Measurements from ENCODE around the gene ALX4. TPM values are rescaled to one million over a fixed set of nuclear protein-coding genes. Genes with fewer than 3 reads are reported as not detected.

Gene ALX4
- total RNA-seq, 4 donors from 2014 or later, result 0.09 to 0.32 (median 0.13) TPM; not detected in 1

- no peak for ATAC-seq (ENCODE audit: low FRiP score)
- TF ChIP-seq CTCF (IDR thresholded peaks at IDR 0.05), result no peak
- DNase-seq (ENCODE audit: low spot score), result no peak
Observed at GRCh38 chr11:44351006-44351660, 41.2 kb upstream of the ALX4 start.

DNA sequence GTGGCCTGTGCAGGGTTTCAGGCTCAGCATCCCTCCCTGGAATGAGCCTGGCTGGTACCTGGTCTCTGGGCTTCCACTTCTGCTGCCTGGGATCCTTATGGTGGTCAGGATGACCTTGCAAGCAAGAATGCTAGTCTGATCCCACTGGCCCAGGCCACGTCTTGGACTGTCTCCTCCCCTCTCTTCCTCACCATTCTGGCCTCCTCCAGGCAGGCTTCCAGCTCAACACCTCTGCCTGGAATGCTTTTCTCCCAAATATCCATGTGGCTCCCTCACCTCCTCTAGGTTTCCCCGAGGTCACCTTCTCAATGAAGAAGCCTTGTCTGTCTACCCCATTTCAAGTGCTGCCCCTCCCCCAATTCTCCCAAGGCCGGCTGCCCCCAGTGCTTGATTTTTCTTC, 39.4 kb upstream of the ALX4 start:
- no peak for TF ChIP-seq CTCF (IDR thresholded peaks at IDR 0.05)
- DNase-seq (ENCODE audit: low spot score) (no peak), ATAC-seq (ENCODE audit: low FRiP score) (no peak)

DNA sequence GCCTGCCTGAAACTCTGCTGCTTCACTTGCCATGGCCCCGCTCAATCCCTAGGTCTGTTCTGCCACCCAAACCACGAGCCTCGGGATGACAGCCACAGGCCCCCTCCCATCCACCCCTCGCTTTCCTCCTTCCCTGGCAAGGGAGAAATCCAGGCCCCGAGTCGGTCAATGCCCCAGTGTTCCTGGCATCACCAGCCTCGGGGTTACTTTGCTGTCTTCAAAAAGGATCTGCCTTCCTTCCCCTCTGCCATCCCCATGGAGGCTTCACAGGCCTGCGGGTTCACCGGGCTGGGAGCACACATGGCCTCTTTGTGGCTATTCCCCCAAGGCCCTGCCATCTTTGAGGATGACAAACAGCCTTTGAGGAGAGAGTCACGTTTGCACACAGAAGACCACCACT, 38.8 kb upstream of the ALX4 start:
- TF ChIP-seq CTCF (IDR thresholded peaks at IDR 0.05), result no peak
- DNase-seq (ENCODE audit: low spot score) (no peak), ATAC-seq (ENCODE audit: low FRiP score) (no peak)

- ATAC-seq (ENCODE audit: low FRiP score) (no peak), DNase-seq (ENCODE audit: low spot score) (no peak)
- no peak for TF ChIP-seq CTCF (IDR thresholded peaks at IDR 0.05)
Observed at GRCh38 chr11:44348114-44348513, 38.2 kb upstream of the ALX4 start.

- ATAC-seq (ENCODE audit: low FRiP score) (no peak), DNase-seq (ENCODE audit: low spot score) (no peak)
- TF ChIP-seq CTCF (IDR thresholded peaks at IDR 0.05), result no peak
Observed at GRCh38 chr11:44347538-44347937, 37.6 kb upstream of the ALX4 start.

DNA sequence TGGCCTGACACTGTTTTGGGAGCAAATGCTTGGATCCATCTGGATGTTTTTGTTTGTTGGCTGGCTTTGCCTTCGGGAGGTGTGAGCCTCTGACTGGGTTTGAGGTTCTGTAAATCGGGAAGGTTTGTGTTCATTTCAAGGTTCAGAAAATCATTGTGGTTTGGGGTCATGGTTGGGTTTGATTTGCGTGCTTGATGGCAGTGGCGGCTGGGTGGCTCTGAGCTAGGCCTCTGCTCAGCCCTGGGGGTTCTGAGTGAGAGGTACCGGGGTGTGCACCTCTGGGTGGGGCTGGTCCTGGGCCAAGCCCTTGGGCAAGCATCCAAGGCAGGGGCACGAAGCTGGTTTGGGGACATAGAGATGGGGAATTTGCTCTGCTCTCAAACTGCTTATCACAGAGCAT, 37.0 kb upstream of the ALX4 start:
- no peak for ATAC-seq (ENCODE audit: low FRiP score)
- TF ChIP-seq CTCF (IDR thresholded peaks at IDR 0.05), result no peak
- DNase-seq (ENCODE audit: low spot score), result no peak

GRCh38 chr11:44345781-44346180, 35.8 kb upstream of the ALX4 start:
- ATAC-seq (ENCODE audit: low FRiP score) (no peak), DNase-seq (ENCODE audit: low spot score) (no peak)
- no peak for TF ChIP-seq CTCF (IDR thresholded peaks at IDR 0.05)
